ENCODE results near the gene HPD.

GRCh38 chr12:121827351-121828099 lies 31.1 kb downstream of the HPD start:
- TF ChIP-seq EZH2 (IDR thresholded peaks at IDR 0.05), result no peak
- TF ChIP-seq POLR2AphosphoS5 (IDR thresholded peaks at IDR 0.05; ENCODE audit: borderline replicate concordance, low read depth, low read length), result no peak
- no peak for TF ChIP-seq FOXP2 (optimal IDR thresholded peaks at IDR 0.05; ENCODE audit: control extremely low read depth, extremely low read length, insufficient read depth)
